Measurements from ENCODE around the gene A1BG.

GRCh38 chr19:58330458-58330857, 22.8 kb downstream of the A1BG start:
- no peak for TF ChIP-seq CTCF (IDR thresholded peaks at IDR 0.05)
- no peak for TF ChIP-seq POLR2A (IDR thresholded peaks at IDR 0.05)

Data from thyroid gland (tissue), 4 donors.